Loucy (cell line): ENCODE results near the gene CTBP2.
"Not testable (repeated sequence)": the region's sequence is repeated elsewhere in the genome, so short reads cannot be mapped to it uniquely, and the experiment has no call there.

Experiments used
- H2AFZ ChIP-seq: fragments of 200-600 bp; sonication (generic); 2 replicates; pipeline ENCODE4 v1.6.0; 2016; ENCODE audit warnings: antibody characterized with exemption, mild to moderate bottlenecking, low read length, moderate library complexity
- H3F3A ChIP-seq: fragments of 200-600 bp; 2 replicates; pipeline ENCODE4 v1.6.0; 2016; ENCODE audit warnings: antibody characterized with exemption, low read depth, mild to moderate bottlenecking
- H3K27me3 ChIP-seq: fragments of 200-600 bp; sonication (generic); 2 replicates; pipeline ENCODE4 v1.6.1; 2014; ENCODE audit warnings: low read length, mild to moderate bottlenecking; ENCODE audit not compliant: insufficient read depth, poor library complexity, severe bottlenecking
- H3K36me3 ChIP-seq: fragments of 200-600 bp; sonication (generic); 2 replicates; pipeline ENCODE4 v1.6.1; 2016; ENCODE audit warnings: low read length; ENCODE audit not compliant: insufficient read depth
- H3K4me1 ChIP-seq: fragments of 200-600 bp; sonication (generic); 2 replicates; pipeline ENCODE4 v1.5.1; 2014; ENCODE audit warnings: low read length, mild to moderate bottlenecking; ENCODE audit not compliant: insufficient read depth, poor library complexity, severe bottlenecking
- H3K4me2 ChIP-seq: fragments of 200-600 bp; sonication (generic); 2 replicates; pipeline ENCODE4 v1.6.0; 2014; ENCODE audit warnings: antibody characterized with exemption, low read length, low read depth, mild to moderate bottlenecking; ENCODE audit not compliant: poor library complexity, severe bottlenecking
- H3K4me3 ChIP-seq: fragments of 200-600 bp; sonication (generic); 2 replicates; pipeline ENCODE4 v1.5.1; 2014; ENCODE audit warnings: low read length, mild to moderate bottlenecking, mixed read lengths; ENCODE audit not compliant: poor library complexity, severe bottlenecking
- H3K79me2 ChIP-seq: fragments of 200-600 bp; sonication (generic); 2 replicates; pipeline ENCODE4 v1.6.1; 2014; ENCODE audit warnings: low read length; ENCODE audit not compliant: insufficient read depth
- H3K9ac ChIP-seq: fragments of 200-600 bp; sonication (generic); 2 replicates; pipeline ENCODE4 v1.6.0; 2014; ENCODE audit warnings: mild to moderate bottlenecking, low read depth, low read length, moderate library complexity; ENCODE audit not compliant: poor library complexity, severe bottlenecking
- H3K9me2 ChIP-seq: fragments of 200-600 bp; sonication (generic); replicated peaks from 2 replicates; pipeline ENCODE4 v1.6.1; 2016; ENCODE audit warnings: low read depth, low read length, mixed read lengths
- H3K9me3 ChIP-seq: fragments of 200-600 bp; sonication (generic); 2 replicates; pipeline ENCODE4 v1.6.1; 2014; ENCODE audit warnings: mild to moderate bottlenecking, antibody characterized with exemption, low read length, low read depth; ENCODE audit not compliant: insufficient read depth
- H4K20me1 ChIP-seq: fragments of 200-600 bp; sonication (generic); 2 replicates; pipeline ENCODE4 v1.6.0; 2014; ENCODE audit warnings: antibody characterized with exemption, low read length, mild to moderate bottlenecking; ENCODE audit not compliant: insufficient read depth, poor library complexity, severe bottlenecking
- CTCF ChIP-seq: fragments of 200-600 bp; sonication (generic); conservative IDR thresholded peaks from 2 replicates; pipeline ENCODE4 v1.5.1; 2014; ENCODE audit warnings: mild to moderate bottlenecking, antibody characterized with exemption, low read length
- EZH2phosphoT487 ChIP-seq: fragments of 200-600 bp; IDR thresholded peaks from 2 replicates; pipeline ENCODE4 v1.6.1; 2018; ENCODE audit warnings: antibody characterized with exemption, mild to moderate bottlenecking, moderate library complexity, borderline replicate concordance

CTBP2 gene

GRCh38 chr10:125060482-125060825 lies 99.9 kb downstream of the CTBP2 start:
- Histone ChIP-seq H3K36me3 (no peaks in the 10 kb centered on the region), H3K27me3 (no peaks in the 10 kb centered on the region), H3K4me3 (no peak overlapping the region), H3K9me2 (no peaks in the 10 kb centered on the region), H3K9ac (no peak overlapping the region), H3F3A (no peaks in the 10 kb centered on the region), H2AFZ (peak overlapping the region; percentile 85), H3K9me3 (no peaks in the 10 kb centered on the region), H3K4me1 (peaks cover 18% of the 10 kb centered on the region), H3K4me2 (no peak overlapping the region), H3K79me2 (no peaks in the 10 kb centered on the region), H4K20me1 (no peaks in the 10 kb centered on the region)
- no peak for TF ChIP-seq CTCF
- no peak for TF ChIP-seq EZH2phosphoT487

GRCh38 chr10:125060026-125060425 lies 100.3 kb downstream of the CTBP2 start:
- H4K20me1 ChIP-seq = no peaks in the 10 kb centered on the region
- H3K4me2 ChIP-seq = no peak overlapping the region
- H3K36me3 ChIP-seq = no peaks in the 10 kb centered on the region

GRCh38 chr10:125059348-125059747 lies 101.0 kb downstream of the CTBP2 start:
- H3K27me3 ChIP-seq, H3K36me3 ChIP-seq, H3K4me1 ChIP-seq, H3K9me2 ChIP-seq, H3K79me2 ChIP-seq, H3F3A ChIP-seq, H3K4me3 ChIP-seq, H4K20me1 ChIP-seq, H3K4me2 ChIP-seq, H2AFZ ChIP-seq, H3K9ac ChIP-seq, H3K9me3 ChIP-seq: not testable (repeated sequence)

More at GRCh38 chr10:125060026-125060425, 100.3 kb downstream of the CTBP2 start:
- no peak overlapping the region for H2AFZ ChIP-seq
- H3K4me1 ChIP-seq = peaks cover 14% of the 10 kb centered on the region
- no peak overlapping the region for H3K9ac ChIP-seq
- no peaks in the 10 kb centered on the region for H3K9me3 ChIP-seq
- no peaks in the 10 kb centered on the region for H3F3A ChIP-seq
- no peaks in the 10 kb centered on the region for H3K27me3 ChIP-seq
- no peak overlapping the region for H3K4me3 ChIP-seq
- no peak for TF ChIP-seq CTCF
- TF ChIP-seq EZH2phosphoT487 = no peak
- H3K79me2 ChIP-seq = no peaks in the 10 kb centered on the region
- no peaks in the 10 kb centered on the region for H3K9me2 ChIP-seq

GRCh38 chr10:125057158-125058001 lies 103.0 kb downstream of the CTBP2 start:
- Histone ChIP-seq H3K9me2 (no peaks in the 10 kb centered on the region), H4K20me1 (no peaks in the 10 kb centered on the region), H3K4me2 (no peak overlapping the region), H3K79me2 (no peaks in the 10 kb centered on the region), H3K9me3 (no peaks in the 10 kb centered on the region), H3K4me3 (no peak overlapping the region), H2AFZ (no peak overlapping the region), H3K9ac (no peak overlapping the region), H3K4me1 (peaks cover 4% of the 10 kb centered on the region), H3K27me3 (no peaks in the 10 kb centered on the region), H3K36me3 (no peaks in the 10 kb centered on the region), H3F3A (no peaks in the 10 kb centered on the region)
- TF ChIP-seq EZH2phosphoT487 (no peak), CTCF (no peak)
